ENCODE data around the gene JMJD1C. TPM values are rescaled to one million over a fixed set of nuclear protein-coding genes. Genes with fewer than 3 reads are reported as not detected.
"Not testable (repeated sequence)": the region's sequence is repeated elsewhere in the genome, so short reads cannot be mapped to it uniquely, and the experiment has no call there.

JMJD1C gene
- total RNA-seq, 1 experiment from 2014 or later, result 108 TPM

DNA sequence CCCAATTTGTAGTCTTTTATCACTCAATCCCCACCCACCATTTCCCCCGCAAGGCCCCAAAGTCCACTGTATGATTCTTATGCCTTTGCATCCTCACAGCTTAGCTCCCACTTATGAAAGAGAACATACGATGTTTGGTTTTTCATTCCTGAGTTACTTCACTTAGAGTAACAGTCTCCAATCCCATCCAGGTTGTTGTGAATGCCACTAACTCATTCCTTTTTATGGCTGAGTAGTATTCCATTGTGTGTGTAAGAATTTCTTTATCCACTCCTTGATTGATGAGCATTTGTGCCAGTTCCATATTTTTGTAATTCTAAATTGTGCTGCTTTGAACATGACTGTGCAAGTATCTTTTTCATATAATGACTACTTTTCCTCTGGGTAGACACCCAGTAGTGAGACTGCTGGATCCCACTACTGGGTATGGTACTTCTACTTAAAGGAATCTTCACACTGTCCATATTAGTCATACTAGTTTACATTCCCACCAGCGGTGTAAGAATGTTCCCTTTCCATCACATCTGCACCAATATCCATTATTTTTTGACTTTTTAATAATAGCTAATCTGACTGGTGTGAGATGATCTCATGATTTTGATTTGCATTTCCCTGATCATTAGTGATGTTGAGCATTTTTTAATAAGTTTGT is 152.6 kb downstream of the JMJD1C start:
- Histone ChIP-seq H3K36me3 (replicated peaks; ENCODE audit: control insufficient read depth, insufficient read depth, low read length) (no peaks in the 10 kb centered on the region), H3K27me3 (ENCODE audit: control insufficient read depth, insufficient read depth, low read length) (no peaks in the 10 kb centered on the region), H3K4me3 (ENCODE audit: insufficient read depth, low read depth, low read length) (no peak overlapping the region)
- DNase-seq, result no peak

DNA sequence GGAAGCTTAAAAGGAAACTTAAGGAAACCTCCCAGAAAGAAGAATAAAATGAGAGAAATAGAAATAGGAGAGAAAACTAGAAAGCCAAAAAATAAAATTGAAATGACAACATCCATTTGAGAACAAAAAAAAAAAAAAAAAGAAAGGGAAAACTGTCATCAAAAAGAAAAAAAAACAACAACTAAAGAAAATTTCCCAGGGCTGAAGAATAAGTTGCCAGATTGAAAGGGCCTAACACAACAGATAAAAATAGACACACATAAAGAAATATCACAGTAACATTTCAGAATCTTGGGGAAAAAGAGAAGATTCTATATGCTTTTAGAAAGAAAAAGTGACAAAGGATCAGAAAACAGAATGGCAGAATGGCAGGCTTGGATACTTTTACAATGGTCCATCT is 157.1 kb downstream of the JMJD1C start:
- Histone ChIP-seq H3K36me3 (replicated peaks; ENCODE audit: control insufficient read depth, insufficient read depth, low read length) (no peaks in the 10 kb centered on the region), H3K4me3 (ENCODE audit: insufficient read depth, low read depth, low read length) (no peak overlapping the region), H3K27me3 (ENCODE audit: control insufficient read depth, insufficient read depth, low read length) (no peaks in the 10 kb centered on the region)
- no peak for DNase-seq

DNA sequence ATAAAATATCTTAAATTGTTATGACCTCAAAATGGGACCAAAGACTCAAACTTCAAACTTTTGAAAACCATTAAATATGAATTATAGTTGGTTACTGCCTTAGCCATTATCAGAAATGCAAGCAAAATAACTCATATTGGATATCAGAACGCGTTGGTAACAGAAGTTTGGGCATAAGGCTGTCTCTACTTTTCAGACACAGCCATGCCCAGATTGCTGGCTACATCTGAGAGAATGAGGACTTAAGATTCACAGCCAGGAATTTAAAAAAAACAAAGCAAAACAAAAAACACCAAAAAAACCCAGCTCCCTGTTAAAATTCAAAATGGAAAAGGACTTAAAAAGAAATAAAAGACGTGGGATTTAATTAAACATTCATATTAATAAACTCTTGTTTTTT is 161.6 kb downstream of the JMJD1C start:
- no peak for DNase-seq
- H3K36me3 ChIP-seq (replicated peaks; ENCODE audit: control insufficient read depth, insufficient read depth, low read length), result no peaks in the 10 kb centered on the region
- no peaks in the 10 kb centered on the region for H3K27me3 ChIP-seq (ENCODE audit: control insufficient read depth, insufficient read depth, low read length)
- H3K4me3 ChIP-seq (ENCODE audit: insufficient read depth, low read depth, low read length), result no peak overlapping the region

DNA sequence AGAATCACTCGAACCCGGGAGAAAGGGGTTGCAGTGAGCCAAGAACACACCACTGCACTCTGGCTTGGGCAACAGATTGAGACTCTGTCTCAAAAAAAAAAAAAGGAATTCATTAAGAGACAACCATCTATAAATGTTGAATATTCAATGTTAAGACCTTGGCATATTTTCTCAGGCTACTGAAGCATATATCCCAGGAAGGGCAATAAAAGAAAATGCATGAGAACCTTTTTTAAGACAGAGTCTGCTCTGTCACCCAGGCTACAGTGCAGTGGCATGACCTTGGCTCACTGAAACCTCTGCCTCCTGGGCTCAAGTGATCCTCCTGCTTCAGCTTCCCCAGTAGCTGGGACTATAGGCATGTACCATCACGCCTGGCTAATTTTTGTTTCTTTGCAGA is 165.0 kb downstream of the JMJD1C start:
- H3K27me3 ChIP-seq (ENCODE audit: control insufficient read depth, insufficient read depth, low read length), result no peaks in the 10 kb centered on the region
- DNase-seq, result no peak
- H3K4me3 ChIP-seq (ENCODE audit: insufficient read depth, low read depth, low read length), result no peak overlapping the region
- H3K36me3 ChIP-seq (replicated peaks; ENCODE audit: control insufficient read depth, insufficient read depth, low read length), result no peaks in the 10 kb centered on the region

GRCh38 chr10:63297941-63298340 is 167.8 kb downstream of the JMJD1C start:
- no peak for DNase-seq
- Histone ChIP-seq H3K36me3 (replicated peaks; ENCODE audit: control insufficient read depth, insufficient read depth, low read length) (no peaks in the 10 kb centered on the region), H3K4me3 (ENCODE audit: insufficient read depth, low read depth, low read length) (no peak overlapping the region), H3K27me3 (ENCODE audit: control insufficient read depth, insufficient read depth, low read length) (no peaks in the 10 kb centered on the region)

DNA sequence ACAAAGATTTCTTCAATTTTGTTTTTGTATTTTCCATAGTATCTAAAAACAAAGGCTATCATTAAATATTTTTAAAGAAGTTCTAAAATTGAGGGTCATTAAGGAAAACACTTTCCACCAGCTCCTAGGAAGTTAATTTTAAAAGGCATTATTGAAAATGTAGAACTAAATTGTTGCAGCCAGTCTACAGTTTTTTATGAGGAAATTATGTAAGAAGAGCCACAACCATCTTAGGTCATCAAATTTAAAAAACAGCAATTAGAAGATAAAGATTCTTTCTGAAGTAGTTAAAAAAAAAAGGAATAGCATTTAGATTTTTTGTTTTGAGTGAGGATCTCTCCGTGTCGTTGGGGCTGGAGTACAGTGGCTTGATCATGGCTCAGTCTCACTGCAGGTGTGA is 171.0 kb downstream of the JMJD1C start:
- H3K4me3 ChIP-seq (ENCODE audit: insufficient read depth, low read depth, low read length), result no peak overlapping the region
- no peaks in the 10 kb centered on the region for H3K36me3 ChIP-seq (replicated peaks; ENCODE audit: control insufficient read depth, insufficient read depth, low read length)
- no peaks in the 10 kb centered on the region for H3K27me3 ChIP-seq (ENCODE audit: control insufficient read depth, insufficient read depth, low read length)
- no peak for DNase-seq

GRCh38 chr10:63292847-63293246 is 172.9 kb downstream of the JMJD1C start:
- H3K27me3 ChIP-seq (ENCODE audit: control insufficient read depth, insufficient read depth, low read length); DNase-seq; H3K4me3 ChIP-seq (ENCODE audit: insufficient read depth, low read depth, low read length); H3K36me3 ChIP-seq (replicated peaks; ENCODE audit: control insufficient read depth, insufficient read depth, low read length): not testable (repeated sequence)

GRCh38 chr10:63288170-63288569 is 177.6 kb downstream of the JMJD1C start:
- H3K36me3 ChIP-seq (replicated peaks; ENCODE audit: control insufficient read depth, insufficient read depth, low read length), result no peaks in the 10 kb centered on the region
- no peak for DNase-seq
- H3K27me3 ChIP-seq (ENCODE audit: control insufficient read depth, insufficient read depth, low read length), result no peaks in the 10 kb centered on the region
- H3K4me3 ChIP-seq (ENCODE audit: insufficient read depth, low read depth, low read length), result no peak overlapping the region

DNA sequence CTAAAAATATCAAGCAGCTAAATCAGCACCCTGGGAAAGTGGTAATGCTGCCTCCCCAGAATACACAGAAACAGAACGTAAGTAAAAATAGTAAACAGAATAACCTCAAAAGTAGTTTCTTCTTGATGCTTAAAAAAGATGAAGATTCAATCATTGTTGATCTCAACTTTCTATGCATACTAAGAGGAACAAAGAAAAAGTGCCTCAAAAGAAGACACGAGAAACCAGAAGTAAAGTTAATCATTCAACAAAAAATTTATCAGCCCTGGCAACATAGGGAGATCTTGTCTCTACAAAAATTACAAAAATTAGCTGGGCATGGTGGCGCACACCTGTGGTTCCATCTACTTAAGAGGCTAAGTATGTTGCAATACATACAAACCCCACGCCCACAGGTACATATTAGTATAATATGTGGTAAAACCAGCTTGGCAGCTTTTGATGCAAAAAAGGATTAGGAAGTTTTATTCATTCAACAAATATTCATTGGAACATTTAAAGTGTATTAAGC is 179.0 kb downstream of the JMJD1C start:
- no peak for DNase-seq
- Histone ChIP-seq H3K36me3 (replicated peaks; ENCODE audit: control insufficient read depth, insufficient read depth, low read length) (no peaks in the 10 kb centered on the region), H3K4me3 (ENCODE audit: insufficient read depth, low read depth, low read length) (no peak overlapping the region), H3K27me3 (ENCODE audit: control insufficient read depth, insufficient read depth, low read length) (no peaks in the 10 kb centered on the region)

DNA sequence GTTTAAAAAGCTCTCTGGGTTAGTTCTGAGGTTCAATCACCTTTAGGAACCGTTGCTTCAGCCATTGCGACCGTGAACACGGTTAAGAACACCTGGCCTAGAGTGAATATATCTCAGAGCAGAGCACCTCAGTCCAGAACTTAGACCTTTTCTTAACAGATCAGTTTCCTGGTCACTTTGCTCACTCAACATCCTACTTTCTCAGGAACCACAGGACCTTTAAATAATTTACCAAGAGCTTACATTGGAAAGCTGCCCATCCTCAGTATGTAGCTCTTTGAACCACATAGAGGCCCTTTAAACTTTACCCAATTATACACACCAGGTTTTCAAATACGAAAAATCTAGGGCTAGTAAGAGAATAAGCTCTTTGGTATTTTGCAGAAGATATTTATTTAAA is 179.4 kb downstream of the JMJD1C start:
- no peaks in the 10 kb centered on the region for H3K27me3 ChIP-seq (ENCODE audit: control insufficient read depth, insufficient read depth, low read length)
- no peak overlapping the region for H3K4me3 ChIP-seq (ENCODE audit: insufficient read depth, low read depth, low read length)
- no peaks in the 10 kb centered on the region for H3K36me3 ChIP-seq (replicated peaks; ENCODE audit: control insufficient read depth, insufficient read depth, low read length)
- DNase-seq, result no peak

GRCh38 chr10:63283901-63284300 is 181.9 kb downstream of the JMJD1C start:
- H3K4me3 ChIP-seq (ENCODE audit: insufficient read depth, low read depth, low read length); H3K27me3 ChIP-seq (ENCODE audit: control insufficient read depth, insufficient read depth, low read length); DNase-seq; H3K36me3 ChIP-seq (replicated peaks; ENCODE audit: control insufficient read depth, insufficient read depth, low read length): not testable (repeated sequence)

- H3K4me3 ChIP-seq (ENCODE audit: insufficient read depth, low read depth, low read length), result no peak overlapping the region
- no peak for DNase-seq
- no peaks in the 10 kb centered on the region for H3K27me3 ChIP-seq (ENCODE audit: control insufficient read depth, insufficient read depth, low read length)
- H3K36me3 ChIP-seq (replicated peaks; ENCODE audit: control insufficient read depth, insufficient read depth, low read length), result no peaks in the 10 kb centered on the region
These were observed 182.7 kb downstream of the JMJD1C start for GRCh38 chr10:63283093-63283492.

- Histone ChIP-seq H3K4me3 (ENCODE audit: insufficient read depth, low read depth, low read length) (no peak overlapping the region), H3K36me3 (replicated peaks; ENCODE audit: control insufficient read depth, insufficient read depth, low read length) (no peaks in the 10 kb centered on the region), H3K27me3 (ENCODE audit: control insufficient read depth, insufficient read depth, low read length) (no peaks in the 10 kb centered on the region)
- DNase-seq, result no peak
These were observed 183.8 kb downstream of the JMJD1C start for GRCh38 chr10:63281967-63282366.

DNA sequence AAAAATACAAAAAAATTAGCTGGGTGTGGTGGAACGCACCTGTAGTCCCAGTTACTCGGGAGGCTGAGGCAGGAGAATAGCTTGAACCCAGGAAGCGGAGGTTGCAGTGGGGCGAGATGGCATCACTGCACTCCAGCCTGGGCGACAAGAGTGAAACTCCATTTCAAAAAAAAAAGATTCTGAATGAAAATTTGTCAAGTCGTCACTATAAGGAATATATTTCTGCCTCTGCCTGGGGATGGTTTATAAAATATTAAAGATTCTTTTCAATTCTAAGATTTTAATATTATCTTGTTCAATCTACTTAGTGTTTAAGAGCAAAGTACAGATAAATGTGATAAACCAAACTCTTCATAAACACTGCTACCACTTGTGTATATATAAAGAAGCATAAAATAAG is 185.4 kb downstream of the JMJD1C start:
- DNase-seq, result no peak
- no peaks in the 10 kb centered on the region for H3K27me3 ChIP-seq (ENCODE audit: control insufficient read depth, insufficient read depth, low read length)
- no peaks in the 10 kb centered on the region for H3K36me3 ChIP-seq (replicated peaks; ENCODE audit: control insufficient read depth, insufficient read depth, low read length)
- no peak overlapping the region for H3K4me3 ChIP-seq (ENCODE audit: insufficient read depth, low read depth, low read length)

- Histone ChIP-seq H3K36me3 (replicated peaks; ENCODE audit: control insufficient read depth, insufficient read depth, low read length) (no peaks in the 10 kb centered on the region), H3K4me3 (ENCODE audit: insufficient read depth, low read depth, low read length) (no peak overlapping the region), H3K27me3 (ENCODE audit: control insufficient read depth, insufficient read depth, low read length) (no peaks in the 10 kb centered on the region)
- DNase-seq, result no peak
These were observed 190.7 kb downstream of the JMJD1C start for GRCh38 chr10:63275094-63275493.

- no peak overlapping the region for H3K4me3 ChIP-seq (ENCODE audit: insufficient read depth, low read depth, low read length)
These were observed 192.2 kb downstream of the JMJD1C start for GRCh38 chr10:63273577-63273976.

More at GRCh38 chr10:63273577-63273976, 192.2 kb downstream of the JMJD1C start:
- no peak for DNase-seq
- no peaks in the 10 kb centered on the region for H3K36me3 ChIP-seq (replicated peaks; ENCODE audit: control insufficient read depth, insufficient read depth, low read length)
- H3K27me3 ChIP-seq (ENCODE audit: control insufficient read depth, insufficient read depth, low read length), result no peaks in the 10 kb centered on the region
